HG03135 (cell line): ENCODE data around the gene PRDM16.
"Not testable (repeated sequence)": the region's sequence is repeated elsewhere in the genome, so short reads cannot be mapped to it uniquely, and the experiment has no call there.

Experiments used
- ATAC-seq: cut with Tn5 transposase; IDR thresholded peaks from one replicate; pipeline ENCODE4 v1.9.1; 2021; ENCODE audit warnings: mild to moderate bottlenecking, moderate library complexity; ENCODE audit not compliant: unreplicated experiment

The PRDM16 gene

DNA sequence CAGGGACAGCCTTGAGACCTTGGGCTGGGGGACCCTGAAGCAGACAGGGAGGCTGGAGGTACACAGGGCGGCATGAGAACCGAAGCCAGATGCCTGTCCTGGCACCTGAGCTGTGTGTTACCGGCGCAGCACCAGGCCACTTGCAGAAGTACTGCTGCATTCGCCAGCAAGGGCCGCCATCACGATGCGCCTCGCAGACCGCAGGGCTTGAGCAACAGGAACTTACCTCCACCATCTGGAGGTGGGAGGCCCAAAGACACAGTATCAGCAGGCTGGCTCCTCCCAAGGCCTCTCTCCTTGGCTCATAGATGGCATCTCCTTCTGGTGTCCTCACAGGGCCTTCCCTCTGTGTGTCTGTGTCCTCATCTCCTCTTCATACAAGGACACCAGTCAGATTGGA, 90.1 kb downstream of the PRDM16 start:
- ATAC-seq = no peak

DNA sequence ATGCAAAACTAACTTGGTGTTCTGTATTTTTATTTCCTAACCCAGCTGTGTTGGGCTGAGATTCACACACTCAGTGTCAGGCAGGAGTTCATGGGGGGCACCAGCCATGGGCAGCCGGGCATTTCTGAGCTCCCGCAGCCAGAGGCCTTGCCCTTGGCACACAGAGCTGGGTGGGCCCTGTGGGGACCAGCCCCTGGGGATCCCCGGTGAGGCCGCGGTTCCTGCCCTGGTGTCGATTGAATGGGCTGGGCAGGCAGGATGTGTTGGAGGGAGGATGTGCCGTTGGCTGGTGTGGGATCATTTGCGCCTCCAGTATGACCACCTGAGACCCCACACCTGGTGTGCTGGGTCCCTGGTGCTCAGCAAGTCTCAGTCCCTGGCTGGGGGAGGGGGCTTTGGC, 91.0 kb downstream of the PRDM16 start:
- no peak for ATAC-seq

- no peak for ATAC-seq
These were observed 91.7 kb downstream of the PRDM16 start for GRCh38 chr1:3160647-3161145.

DNA sequence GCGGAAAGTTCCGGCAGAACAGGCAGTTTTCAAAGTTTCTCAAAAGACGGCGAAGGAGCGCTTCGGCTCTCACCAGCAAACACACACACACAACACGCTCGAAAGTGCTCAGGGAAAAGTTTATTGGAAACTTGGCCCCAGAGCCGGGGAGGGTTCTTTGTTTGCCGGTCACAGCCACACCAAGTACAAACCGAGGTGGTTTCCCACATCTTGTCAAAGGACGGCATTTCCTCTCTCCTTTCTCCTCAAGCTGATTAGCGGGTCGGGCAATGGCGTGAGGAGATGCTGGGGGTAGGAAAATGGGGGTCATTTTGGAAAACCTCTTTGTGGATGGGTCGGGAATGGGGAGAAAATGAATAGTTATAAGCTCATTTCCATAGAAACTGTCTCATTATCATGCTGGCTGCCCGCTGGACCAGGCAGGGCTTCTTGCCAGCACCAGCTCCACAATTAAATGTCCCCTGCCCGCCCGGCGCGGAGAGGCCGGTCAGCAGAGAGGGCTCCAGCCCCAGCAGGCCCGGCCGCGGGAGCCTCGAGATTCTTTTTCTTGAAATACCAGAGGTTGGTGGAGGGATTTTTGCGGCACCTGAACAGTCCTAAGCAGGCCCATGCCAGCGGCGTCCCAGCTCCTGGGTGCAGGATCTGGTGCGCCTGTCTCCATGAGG, 92.3 kb downstream of the PRDM16 start:
- ATAC-seq = no peak

GRCh38 chr1:3162322-3162882, 93.4 kb downstream of the PRDM16 start:
- no peak for ATAC-seq

- no peak for ATAC-seq
These were observed 94.4 kb downstream of the PRDM16 start for GRCh38 chr1:3163356-3163755.

DNA sequence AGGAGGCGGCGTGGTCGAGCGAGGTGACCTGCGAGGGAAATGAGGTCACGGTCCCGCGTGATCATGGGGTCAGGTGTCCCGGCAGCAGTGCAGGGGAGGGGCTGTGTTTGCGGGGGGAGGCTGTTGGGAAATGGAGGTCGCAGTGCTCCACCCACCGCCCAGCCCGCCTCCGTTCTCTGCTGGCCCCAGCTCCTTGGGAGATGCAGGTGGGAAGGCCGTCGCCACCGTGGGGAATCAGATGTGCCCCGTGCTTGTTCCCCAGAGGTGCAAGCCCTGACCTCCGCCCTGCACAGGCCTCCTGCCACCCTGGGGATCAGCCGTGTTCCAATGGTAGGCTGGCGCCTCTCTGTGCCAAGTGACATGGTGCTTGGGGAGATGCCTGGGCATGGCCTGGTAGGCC, 95.7 kb downstream of the PRDM16 start:
- no peak for ATAC-seq

GRCh38 chr1:3165189-3165588, 96.2 kb downstream of the PRDM16 start:
- not testable (repeated sequence) for ATAC-seq

GRCh38 chr1:3166206-3166918, 97.4 kb downstream of the PRDM16 start:
- ATAC-seq = no peak

DNA sequence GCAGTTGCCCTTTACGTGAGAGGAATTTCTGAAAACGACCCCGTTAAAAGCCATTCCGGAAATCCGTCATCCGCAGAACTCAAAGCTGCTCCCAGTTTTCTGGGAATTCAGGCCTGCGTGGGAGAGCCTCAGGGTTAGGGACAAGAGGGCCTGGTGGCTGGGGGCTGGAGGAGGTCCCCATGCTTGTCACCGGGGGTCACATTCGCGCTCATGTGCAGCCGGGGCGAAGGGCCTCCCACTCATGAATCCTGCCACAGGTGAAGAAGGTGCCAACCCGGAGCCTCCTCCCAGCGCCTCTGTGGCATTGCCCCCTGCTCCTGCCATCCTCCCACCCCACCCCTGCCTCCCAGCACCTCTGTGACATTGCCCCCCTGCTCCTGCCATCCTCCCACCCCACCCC, 98.3 kb downstream of the PRDM16 start:
- ATAC-seq = no peak

GRCh38 chr1:3168678-3169077, 99.7 kb downstream of the PRDM16 start:
- no peak for ATAC-seq

- ATAC-seq = no peak
These were observed 100.8 kb downstream of the PRDM16 start for GRCh38 chr1:3169665-3170356.

GRCh38 chr1:3170561-3171453, 101.8 kb downstream of the PRDM16 start:
- no peak for ATAC-seq

GRCh38 chr1:3171761-3172160, 102.8 kb downstream of the PRDM16 start:
- ATAC-seq = no peak

- ATAC-seq = no peak
These were observed 103.7 kb downstream of the PRDM16 start for GRCh38 chr1:3172431-3173380.

- ATAC-seq = no peak
These were observed 104.5 kb downstream of the PRDM16 start for GRCh38 chr1:3173381-3173980.

- no peak for ATAC-seq
These were observed 105.7 kb downstream of the PRDM16 start for GRCh38 chr1:3174487-3175247.

- ATAC-seq = no peak
These were observed 106.5 kb downstream of the PRDM16 start for GRCh38 chr1:3175486-3175885.
